GM19395 (cell line): ENCODE measurements around the gene SLC22A2.

Source experiments
- ATAC-seq: cut with Tn5 transposase; IDR thresholded peaks from one replicate; pipeline ENCODE4 v1.9.1; 2021; ENCODE audit warnings: mild to moderate bottlenecking, moderate library complexity; ENCODE audit not compliant: unreplicated experiment

SLC22A2 gene

DNA sequence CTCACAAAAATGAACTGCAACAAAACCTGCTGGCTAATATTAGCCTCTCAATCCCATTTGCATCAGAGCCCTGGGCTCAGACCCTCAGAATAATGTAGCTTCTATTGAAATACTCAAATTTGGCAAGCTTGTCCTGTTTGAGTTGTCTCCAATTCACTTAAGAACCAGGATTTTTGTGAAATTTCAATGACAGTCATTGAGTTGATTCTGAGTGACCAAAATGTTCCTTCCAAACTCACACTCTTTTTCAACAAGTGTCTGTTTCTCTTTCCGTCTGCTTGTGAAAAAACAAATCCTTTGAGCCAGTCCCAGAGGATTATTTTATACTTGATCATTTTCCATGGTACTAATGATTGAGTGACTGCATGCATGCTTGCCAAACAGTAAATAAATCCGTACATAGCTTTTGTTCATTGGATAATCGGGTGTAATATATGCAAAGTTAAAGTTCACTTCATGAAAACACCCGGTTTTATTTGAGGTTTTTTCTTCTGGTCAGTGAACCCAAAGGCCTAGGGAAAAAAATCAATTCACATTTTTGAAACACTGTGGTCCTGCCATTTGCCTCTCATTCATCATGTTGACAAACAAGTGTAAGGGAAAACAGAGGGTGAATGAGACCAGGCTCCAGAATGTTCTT is 16.4 kb upstream of the SLC22A2 start:
- ATAC-seq = no peak

DNA sequence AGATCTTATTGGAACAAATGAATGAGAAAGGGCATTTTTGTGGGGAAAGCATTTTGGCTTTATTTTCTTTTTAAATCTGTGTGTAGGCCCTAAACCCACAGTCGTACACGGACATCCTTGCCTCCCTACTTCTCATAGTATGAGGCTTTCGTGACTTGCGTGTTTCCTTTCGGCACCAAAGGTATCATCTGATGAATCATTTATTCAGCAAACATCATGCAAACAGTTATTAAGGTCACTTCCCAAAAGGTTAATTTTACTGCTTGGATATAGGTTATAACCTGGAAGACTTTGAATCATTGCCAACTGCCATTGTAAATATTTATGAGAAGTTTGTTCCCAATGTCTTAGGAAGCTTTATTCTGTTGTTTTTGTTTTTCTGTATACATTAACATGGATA is 15.1 kb upstream of the SLC22A2 start:
- ATAC-seq = no peak

DNA sequence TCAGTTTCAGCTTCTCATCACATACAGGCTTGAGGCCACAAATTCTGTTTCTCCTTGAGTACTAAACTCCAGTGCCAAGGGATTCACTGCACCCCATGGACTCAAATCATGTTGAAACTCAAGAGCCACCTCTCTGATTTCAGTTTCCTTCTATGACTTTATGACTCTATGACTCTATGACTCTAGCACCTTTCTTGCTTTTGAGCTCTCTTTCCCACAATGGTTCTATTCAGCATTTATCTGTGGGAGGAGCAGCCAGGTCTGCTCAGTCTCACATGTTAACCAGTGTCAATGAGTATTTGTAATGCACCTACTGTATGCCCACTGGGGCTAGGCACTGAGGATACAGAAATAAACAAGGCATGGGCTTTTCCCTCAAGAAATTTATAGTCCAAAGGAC is 14.6 kb upstream of the SLC22A2 start:
- no peak for ATAC-seq

DNA sequence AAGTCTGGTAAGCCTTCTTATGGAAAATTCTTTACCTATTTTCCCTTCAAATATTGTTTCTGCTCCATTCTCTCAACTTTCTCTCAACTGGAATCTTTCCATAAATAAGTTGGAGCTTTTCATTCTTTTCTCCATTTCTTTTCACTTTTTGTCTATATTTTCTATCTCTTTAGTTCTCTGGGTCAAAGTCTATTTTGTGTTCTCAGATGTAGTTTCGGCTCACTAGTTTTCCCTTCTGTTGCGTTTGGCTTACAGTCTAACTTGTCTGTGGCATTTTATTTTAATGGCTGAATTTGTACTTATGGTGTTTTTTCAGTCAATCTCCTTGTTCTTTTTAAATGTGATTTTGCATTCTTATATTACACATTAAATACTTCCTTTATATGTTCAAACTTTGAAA is 14.1 kb upstream of the SLC22A2 start:
- ATAC-seq = no peak

DNA sequence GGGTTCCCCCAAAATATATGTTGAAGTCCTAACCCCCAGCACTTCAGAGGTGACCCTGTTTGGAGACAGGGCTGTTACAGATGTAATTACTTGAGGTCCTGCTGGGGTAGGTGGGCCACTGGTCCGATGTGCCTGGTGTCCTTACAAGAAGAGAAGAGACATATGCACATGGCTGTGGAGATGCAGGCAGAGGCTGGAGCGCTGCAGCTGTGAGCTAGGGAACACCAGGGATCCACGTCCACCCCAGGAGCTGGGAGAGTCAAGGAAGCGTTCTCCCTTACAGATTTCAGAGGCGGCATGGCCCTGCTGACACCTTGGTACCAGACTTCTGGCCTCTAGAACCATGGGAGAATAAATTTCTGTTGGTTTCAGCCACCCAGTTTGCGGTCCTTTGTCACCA is 11.7 kb upstream of the SLC22A2 start:
- no peak for ATAC-seq

DNA sequence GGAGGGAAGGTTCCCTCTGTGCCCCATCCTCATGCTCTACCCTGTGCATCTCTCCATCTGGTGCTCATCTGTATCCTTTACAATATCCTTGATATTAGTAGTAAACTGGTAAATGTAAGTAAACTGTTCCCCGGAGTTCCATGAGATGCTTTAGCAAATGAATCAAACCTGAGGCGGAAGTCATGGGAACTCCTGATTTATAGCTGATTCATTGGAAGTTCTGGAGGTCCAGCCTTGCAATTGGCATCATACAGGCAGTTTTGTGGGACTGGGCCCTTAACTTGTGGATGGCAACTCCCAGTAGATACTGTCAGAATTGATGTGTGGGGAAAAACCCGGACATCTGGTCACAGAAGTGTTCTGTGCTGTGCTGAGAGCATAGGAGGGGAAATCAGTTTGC is 11.2 kb upstream of the SLC22A2 start:
- no peak for ATAC-seq

DNA sequence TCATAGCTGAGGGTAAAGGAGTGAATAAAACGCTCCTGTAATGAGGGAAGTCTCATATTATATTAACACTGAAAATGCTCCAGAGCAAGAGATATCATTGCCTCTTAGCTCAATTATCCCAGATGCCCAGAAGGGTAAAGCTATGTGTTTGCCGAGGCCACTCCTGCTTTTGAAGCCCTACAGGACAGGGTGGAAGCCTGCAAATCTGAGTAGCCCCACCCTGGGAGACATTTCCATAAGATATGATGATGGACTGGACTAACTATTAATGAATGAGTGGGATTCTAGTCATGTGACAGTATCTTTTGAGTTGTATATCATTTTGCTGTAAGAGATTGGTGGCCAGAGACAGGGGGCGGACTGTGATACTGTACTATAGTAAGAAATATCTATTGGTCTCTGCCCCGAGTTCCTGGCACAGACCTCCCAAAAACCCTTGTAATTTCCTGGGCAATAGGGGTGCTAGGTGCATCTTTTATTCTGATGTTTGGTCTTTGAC is 10.5 kb upstream of the SLC22A2 start:
- ATAC-seq = no peak

DNA sequence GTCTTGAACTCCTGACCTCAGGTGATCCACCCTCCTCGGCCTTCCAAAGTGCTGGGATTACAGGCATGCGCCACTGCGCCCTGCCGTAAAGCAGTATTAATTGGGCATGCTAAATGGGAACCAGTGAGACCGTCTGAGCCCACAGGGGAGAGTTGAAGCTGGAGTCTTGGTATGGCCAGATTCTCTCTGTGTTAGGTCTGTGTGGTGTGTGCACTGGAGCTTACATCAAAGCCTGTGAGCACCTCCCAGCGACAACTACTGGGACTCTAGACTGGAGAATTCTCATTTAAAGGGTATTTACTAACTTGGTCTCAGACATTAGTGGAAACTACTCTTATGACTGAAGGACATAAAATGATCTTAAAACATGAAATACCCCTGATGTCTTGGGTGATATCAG is 8.5 kb upstream of the SLC22A2 start:
- ATAC-seq = no peak

DNA sequence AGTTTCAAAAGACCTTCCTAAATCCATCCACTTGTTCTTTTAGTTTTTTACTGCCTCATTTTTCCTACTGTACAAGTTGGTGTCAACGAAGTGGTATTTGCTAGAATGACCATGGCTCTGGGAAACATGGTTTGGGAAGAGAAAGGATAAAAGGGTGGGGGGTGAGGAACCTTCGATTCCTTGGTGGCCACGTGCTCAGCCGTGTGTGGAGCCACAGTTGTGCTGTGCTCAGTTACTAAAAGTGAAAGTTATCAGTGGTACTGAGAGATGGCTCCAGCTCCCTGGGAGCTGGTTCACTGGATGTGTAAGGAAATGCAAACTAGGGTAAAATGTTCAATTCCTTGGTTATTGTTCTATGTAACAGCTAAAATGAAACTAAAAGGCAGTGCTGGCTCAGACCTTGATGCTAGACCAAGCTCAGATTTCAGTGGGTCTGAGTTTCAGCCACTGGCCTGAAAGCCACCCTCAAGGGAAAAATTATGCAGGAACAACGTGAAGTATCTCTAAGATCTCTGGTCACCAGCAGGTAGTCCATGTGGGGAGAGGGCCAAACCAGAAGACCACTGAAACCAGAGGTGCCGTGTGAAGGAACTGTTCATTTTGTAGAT is 7.4 kb upstream of the SLC22A2 start:
- ATAC-seq = peak; percentile 80

DNA sequence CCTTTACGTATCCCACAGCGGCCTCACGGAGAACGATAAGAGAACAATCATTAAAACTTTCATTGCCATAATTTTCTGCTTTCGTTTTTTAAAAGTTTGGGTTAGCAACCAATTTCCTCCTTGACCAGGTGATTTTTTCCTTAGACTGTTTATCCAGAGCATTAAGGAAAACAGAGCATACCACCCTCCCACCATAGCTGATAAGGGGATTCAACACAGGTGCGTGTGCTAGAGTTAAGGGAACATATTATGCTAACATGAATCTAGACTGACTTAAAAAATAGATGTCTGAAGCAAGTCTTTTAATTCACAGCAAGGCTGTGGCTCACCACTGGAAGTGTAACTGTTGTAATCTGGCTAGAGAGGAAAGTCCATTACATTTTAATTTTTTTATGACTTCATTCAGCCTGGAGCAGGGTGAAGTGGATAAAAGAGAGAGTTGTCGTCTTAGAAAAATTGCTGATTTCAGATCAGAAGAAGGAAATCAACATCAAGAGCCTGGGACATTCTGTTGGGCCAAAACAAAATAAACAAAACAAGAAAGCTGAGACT is 5.5 kb upstream of the SLC22A2 start:
- ATAC-seq = no peak

DNA sequence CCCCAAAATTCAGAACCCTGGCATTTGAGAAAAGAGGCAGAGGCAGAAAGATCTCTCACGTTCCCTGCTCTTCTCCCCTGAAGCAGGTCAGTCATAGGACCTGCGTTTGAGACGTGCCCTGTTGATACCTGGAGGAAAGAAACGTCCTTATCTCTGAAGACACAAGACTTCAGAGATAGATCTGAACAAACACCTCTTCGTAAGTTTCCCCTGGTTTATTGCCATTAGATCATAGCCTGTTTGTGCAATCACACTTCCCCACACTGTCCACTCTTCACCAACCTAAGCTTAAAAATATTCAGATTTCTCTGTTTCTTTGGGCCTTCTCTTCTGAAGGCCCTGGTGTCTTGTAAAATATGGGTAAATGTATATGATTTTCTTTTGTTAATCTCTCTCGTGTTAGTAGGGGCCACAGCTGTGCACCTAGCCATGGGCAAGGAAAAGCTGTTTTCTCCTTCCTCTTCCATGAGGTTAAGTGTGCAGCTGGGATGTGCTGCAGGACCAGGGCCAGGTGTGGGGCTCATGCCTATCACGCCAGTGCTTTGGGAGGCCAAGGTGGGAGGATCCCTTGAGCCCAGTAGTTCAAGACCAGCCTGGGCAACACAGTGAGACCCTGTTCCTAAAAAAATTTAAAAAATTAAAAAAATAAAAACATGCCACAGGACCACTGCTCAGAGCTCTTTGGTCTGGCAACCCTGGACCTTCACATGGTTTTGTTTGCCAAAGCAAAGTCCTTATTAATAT is 4.7 kb upstream of the SLC22A2 start:
- no peak for ATAC-seq

DNA sequence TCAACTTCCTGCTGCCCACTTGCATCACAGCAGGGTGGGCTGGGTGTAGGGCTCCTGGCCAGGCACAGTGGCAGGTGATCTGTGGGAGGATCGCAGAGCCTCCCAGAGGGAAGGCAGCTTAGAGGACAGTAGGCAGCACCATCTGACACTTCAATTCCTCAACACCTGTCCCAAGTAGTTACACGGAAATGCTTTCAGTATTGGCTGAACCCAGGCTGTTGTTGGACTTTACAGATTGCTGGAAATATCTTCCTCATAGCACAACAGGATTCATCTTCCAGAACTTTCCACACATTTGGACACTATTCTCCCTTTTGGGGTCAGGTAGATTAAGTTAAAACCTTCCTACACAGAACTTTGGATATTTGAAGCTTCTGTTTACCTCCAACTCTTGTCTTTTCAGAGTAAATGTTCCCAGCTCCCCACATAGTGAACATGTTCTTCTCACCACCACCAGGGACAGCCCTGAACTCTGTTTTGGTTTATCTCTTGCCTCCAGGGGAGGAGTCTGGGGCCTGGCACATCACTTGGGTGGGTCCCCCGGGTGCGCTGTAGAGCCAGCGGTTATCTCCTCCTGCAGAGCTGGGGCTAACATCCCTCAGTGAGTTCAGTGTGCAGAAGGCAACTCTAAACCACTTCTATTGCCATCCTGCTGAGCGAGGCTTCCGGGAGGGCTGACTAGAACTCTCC is 3.5 kb upstream of the SLC22A2 start:
- ATAC-seq = no peak

DNA sequence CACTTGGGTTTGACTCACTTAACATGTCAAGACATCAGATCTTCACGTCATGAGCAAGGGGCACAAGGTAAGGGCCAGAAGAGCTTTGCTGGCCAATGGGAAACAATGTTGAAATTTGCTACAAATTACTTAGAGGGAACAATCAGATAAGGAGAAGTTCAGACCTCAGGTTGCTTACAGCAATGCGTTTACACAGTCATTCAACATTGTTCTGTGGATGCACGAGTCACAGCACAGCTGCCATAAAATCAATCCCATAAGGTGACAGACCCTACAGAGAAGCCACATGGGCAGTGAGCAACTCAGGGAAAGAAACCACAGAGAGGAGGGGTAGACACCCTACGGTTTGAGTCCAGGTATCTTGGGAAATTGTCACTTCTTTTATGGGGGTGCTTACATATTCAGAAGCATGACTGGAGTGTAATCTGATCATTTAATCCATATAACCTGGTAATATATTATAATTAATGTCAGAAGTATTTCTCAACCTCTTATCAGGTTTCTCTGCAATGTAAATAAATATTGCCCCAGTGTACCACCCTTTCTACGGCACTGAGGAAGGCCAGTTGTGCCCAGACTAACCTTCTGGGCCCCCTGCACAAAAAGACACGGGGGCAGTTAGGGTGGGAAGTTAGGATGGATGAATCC is 2.3 kb upstream of the SLC22A2 start:
- peak; percentile 21 for ATAC-seq

DNA sequence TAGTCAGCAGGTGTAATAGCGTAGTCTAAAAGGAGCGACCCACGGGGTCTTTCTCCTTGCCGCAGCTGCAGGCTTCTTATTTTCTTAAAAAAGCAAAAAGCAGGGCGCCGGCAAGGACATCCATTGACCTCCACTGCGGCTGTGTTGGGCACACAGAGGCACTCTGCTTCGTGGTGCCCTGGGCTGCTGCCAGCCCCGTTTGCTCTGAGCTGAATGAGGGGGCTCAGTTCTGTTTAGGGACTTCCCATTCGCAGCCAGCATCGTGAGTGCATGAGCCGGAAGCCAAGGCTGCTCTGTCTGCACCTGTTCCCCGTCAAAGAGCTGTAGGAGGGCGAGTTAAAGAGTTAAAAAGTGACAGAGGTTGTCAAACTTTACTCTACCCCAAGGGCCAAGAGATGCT is 1.7 kb upstream of the SLC22A2 start:
- peak; percentile 64 for ATAC-seq

DNA sequence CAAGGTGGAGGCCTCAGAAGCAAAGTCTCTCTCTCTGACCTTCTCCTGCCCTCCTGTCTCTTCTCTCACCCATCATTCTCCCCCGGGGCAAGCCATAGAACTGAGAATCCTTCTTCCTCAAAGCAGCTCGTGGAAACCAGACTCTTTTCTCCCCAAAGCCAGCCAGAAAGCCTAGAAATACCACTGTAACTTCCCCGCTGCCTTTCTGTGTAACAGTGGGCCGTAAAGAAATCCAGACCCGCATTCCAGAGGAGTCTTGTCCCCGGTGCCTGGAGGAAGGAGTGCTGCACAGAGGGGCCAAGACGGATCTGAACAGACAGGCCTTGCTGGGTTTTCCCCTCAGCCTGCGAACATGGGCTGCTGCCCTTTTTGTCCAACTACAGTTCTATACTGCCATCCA is 977 bp upstream of the SLC22A2 start:
- ATAC-seq = no peak

DNA sequence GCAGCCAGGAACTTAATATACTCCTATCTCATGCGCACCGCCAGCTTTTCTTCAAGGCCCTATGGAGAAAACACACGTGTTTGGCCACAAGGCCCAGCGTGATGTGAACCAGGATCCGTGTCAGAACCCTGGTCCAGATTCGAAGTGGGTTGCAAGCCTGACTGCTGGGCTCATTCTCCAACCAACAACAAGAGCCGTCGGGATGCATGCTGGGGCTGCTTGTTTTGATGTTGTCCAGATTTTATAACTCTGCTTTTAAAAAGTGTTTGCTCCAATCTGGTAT is 463 bp upstream of the SLC22A2 start:
- no peak for ATAC-seq

DNA sequence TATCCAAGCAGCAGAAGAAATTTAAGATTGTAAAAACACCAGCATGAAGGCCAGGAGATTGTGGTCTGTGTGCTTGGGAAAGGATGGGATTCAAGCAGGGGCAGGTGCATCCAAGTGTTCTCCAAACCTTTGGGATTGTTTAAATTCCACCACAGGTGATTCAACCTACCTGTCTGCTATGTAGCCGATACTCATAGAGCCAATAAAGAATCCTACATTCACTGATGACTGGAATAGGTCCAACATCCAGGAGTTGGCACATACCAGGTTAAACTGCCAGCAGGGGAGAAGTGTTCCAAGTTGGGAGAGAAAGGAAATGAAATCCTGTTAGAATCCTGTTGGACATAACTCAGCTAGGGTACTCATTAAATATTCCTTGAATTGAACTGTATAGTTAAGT is 2.2 kb downstream of the SLC22A2 start:
- ATAC-seq = no peak

DNA sequence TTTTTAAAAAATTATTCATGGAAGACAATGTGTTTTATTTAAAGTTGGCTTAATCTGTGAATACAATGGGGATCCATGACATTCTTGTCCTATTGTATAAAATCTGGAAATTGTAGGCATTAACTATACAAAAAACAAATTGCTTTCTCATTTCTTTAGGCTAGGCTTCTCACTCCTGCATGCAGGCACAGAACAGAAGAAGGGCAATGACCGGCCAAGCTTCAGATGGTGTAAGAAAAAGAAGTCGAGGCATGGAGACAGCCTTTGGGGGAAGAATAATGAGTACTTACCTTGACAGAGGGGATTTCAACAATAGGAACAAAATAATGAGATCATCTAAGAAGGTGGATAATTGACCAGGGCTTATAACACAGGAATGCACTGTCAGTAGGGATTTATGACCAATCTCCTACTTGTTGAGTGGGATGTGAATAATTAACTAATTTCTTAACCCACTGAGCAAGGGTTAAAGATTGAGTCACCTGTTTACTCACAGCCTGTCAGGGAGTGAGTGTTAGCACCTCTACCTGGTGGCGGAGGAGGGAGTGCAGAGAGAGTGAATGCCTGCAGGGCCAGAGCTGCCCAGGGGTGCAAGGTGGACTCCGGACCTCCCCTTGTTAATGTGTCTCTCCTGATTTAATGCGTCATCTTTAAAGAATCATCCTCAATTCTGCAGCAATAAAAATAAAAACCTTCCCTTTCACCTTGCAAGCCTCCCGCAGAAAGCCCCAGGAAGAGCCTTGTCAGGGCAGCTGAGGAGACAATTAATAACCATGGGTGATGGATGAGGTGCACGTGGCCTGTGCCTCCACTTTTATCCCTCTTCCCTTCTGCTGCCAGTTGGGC is 3.9 kb downstream of the SLC22A2 start:
- ATAC-seq = no peak

DNA sequence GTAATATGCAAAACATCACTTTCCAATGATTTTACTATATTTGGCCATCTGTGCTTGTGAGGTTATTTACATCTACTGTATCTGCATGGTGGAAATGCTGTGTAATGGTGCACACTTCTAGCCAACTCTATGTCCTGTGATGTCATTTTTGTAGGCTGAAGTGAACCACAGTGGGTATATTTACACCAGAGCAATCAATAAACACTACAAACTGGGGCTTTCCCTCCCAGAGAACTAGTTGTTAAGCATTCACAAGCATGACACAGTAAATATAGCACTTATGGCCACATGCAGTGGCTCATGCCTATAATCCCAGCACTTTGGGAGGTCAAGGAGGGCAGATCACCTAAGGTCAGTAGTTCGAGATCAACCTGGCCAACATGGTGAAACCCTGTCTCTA is 4.9 kb downstream of the SLC22A2 start:
- ATAC-seq = peak; percentile 60

DNA sequence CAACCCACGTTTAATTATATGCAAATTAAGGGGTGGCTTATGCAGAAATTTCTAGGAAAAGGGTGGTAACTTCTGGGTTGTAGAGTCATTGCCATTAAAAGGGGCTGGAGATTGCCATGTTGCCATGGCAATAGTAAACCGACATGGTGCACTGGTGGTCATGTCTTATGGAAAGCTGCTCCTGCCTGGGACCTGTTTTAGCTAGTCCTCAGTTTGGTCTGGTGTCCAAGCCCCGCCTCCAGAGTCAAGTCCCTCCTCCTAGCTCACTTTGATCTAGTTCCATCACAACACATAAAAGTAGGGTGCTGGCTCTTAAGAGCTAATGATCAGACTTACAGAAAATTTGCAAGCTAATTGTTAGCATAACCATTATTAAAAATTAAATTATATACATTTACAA is 5.3 kb downstream of the SLC22A2 start:
- ATAC-seq = no peak
